HFFc6 (cell line): Measurements from ENCODE around the gene PGGT1B. TPM values are rescaled to one million over a fixed set of nuclear protein-coding genes. Genes with fewer than 3 reads are reported as not detected.

Experiments
- DNase-seq: peaks from one replicate; pipeline ENCODE4 v3.0.0-alpha.2; 2018
- H3K27ac Mint-ChIP-seq: 2 replicates; pipeline ENCODE4 v1.8.0; 2020; ENCODE audit warnings: mild to moderate bottlenecking, mixed read lengths
- H3K27me3 Mint-ChIP-seq: 2 replicates; pipeline ENCODE4 v1.8.0; 2021; ENCODE audit warnings: mild to moderate bottlenecking, moderate library complexity, mixed read lengths; ENCODE audit not compliant: insufficient read depth
- H3K36me3 Mint-ChIP-seq: 2 replicates; pipeline ENCODE4 v1.8.0; 2021; ENCODE audit warnings: low read depth, mixed read lengths
- H3K4me1 Mint-ChIP-seq: 2 replicates; pipeline ENCODE4 v1.8.0; 2020; ENCODE audit warnings: low read depth, mixed read lengths
- H3K4me3 Mint-ChIP-seq: 2 replicates; pipeline ENCODE4 v1.8.0; 2020; ENCODE audit warnings: mild to moderate bottlenecking, moderate library complexity, mixed read lengths
- H3K9me3 Mint-ChIP-seq: 2 replicates; pipeline ENCODE4 v1.8.0; 2020; ENCODE audit warnings: mild to moderate bottlenecking, mixed read lengths
- total RNA-seq, 6 experiments: library from RNA; stranded (reverse); fragmentation: NEBNext Ultra II Directional; extraction: Animal tissue kit (Norgen Biotek cat#: 25700); gene quantifications; 2 replicates in 1 of 6; 3 replicates in 5 of 6; pipeline ENCODE4 v1.2.3, GENCODE V29; 2021
- TF ChIP-seq, protein P1 (sequence below): fragments of 200-600 bp; sonication (generic); IDR thresholded peaks from 2 replicates; pipeline ENCODE4 v1.5.0; 2021; ENCODE audit warnings: antibody characterized with exemption, mild to moderate bottlenecking

PGGT1B gene
- total RNA-seq, 6 experiments from 2014 or later: 28.2 to 40.1 (median 35.0) TPM

DNA sequence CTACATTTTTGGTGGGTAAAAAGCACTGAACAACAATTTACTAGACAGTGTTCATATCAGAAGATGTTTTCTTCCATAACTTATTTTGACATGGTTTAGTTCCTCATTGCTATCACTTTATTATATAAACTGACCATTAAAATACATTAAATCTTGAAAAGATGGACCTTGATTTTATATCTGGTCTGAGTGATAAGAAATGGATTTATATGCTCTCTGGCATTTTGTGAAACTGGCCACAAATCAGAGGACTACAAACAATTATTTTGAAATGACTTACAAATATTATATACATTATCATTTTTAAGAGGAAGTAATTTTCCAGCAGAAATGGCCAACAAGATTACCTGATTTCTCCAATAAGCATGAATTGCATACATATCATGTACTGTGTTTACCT, 69.4 kb downstream of the PGGT1B start:
- TF ChIP-seq, protein P1, sequence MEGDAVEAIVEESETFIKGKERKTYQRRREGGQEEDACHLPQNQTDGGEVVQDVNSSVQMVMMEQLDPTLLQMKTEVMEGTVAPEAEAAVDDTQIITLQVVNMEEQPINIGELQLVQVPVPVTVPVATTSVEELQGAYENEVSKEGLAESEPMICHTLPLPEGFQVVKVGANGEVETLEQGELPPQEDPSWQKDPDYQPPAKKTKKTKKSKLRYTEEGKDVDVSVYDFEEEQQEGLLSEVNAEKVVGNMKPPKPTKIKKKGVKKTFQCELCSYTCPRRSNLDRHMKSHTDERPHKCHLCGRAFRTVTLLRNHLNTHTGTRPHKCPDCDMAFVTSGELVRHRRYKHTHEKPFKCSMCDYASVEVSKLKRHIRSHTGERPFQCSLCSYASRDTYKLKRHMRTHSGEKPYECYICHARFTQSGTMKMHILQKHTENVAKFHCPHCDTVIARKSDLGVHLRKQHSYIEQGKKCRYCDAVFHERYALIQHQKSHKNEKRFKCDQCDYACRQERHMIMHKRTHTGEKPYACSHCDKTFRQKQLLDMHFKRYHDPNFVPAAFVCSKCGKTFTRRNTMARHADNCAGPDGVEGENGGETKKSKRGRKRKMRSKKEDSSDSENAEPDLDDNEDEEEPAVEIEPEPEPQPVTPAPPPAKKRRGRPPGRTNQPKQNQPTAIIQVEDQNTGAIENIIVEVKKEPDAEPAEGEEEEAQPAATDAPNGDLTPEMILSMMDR: no peak

DNA sequence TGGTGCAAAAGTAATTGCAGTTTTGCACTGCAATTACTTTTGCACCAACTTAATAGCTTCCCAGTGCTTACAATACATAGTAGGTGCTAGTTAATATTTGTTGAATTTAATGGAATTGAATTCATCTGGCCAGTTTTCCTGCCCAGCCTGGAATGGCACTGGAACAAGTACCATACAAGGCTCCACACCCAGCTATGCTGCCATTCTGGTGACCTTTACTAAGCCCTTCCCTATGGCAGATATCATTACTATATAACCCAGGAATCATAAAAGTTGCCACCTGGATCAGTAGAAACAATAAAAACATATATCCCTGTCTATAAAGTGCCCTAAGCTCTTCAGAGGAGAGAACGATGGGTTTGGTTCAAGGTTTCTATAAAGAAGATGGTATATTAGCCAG, 70.6 kb downstream of the PGGT1B start:
- no peaks in the 10 kb centered on the region for H3K36me3 Mint-ChIP-seq

More for the DNA sequence above, 69.4 kb downstream of the PGGT1B start:
- no peak for DNase-seq
- H3K4me3 Mint-ChIP-seq: no peak overlapping the region
- no peaks in the 10 kb centered on the region for H3K9me3 Mint-ChIP-seq
- no peaks in the 10 kb centered on the region for H3K36me3 Mint-ChIP-seq
- H3K27me3 Mint-ChIP-seq: peaks cover 4% of the 10 kb centered on the region
- H3K27ac Mint-ChIP-seq: no peak overlapping the region
- H3K4me1 Mint-ChIP-seq: no peaks in the 10 kb centered on the region

DNA sequence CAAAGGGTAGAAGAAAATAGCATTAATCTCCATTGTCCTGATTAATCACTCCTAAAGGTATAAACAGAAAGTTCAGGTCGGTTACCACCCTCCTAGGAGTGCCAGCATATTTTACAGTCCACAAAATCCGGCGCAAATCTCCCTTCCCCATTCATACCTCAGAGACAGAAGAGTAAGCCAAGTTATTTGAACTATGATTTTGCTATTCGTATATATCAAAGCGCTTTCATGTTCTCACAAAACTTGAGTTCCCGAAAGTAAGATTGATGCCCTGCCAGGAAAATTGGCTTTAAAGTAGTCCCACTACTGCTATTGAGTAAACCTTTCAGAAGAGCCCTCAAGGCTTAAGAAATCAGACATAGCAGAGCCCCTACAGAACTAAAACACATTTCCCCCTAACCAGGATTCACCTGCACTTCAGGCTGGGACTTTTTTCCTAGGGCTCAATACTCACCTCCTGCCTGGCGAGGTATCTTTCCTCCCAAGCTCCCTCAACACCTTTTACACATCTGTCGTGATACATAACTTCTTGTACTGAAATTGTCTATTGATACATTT, 71.1 kb downstream of the PGGT1B start:
- no peak overlapping the region for H3K4me3 Mint-ChIP-seq

More for the DNA sequence above, 70.6 kb downstream of the PGGT1B start:
- Mint-ChIP-seq H3K4me1 (peaks cover 3% of the 10 kb centered on the region), H3K27ac (no peak overlapping the region), H3K4me3 (no peak overlapping the region), H3K27me3 (peaks cover 3% of the 10 kb centered on the region), H3K9me3 (no peaks in the 10 kb centered on the region)
- no peak for DNase-seq
- TF ChIP-seq, protein P1: no peak

DNA sequence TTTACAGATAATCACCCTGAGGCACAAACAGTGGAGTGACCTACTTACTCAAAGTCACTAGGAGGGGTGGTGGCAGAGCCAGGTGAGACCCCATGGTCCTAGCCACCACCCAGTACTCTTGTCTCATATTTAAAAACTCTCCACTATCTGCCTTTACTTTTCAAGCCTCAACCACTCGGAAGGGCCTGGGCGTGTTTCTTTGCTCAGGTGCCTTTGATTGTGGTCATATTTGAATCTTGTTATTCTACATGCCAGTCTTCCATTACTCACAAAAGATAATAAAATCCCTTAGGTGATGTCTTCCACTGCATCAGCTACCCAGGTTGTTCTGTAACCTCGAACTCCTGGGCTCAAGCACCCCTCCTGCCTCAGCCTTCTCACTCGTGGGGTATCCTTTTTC, 72.3 kb downstream of the PGGT1B start:
- no peaks in the 10 kb centered on the region for H3K36me3 Mint-ChIP-seq
- H3K27me3 Mint-ChIP-seq: peaks cover 4% of the 10 kb centered on the region
- TF ChIP-seq, protein P1: no peak
- no peak overlapping the region for H3K27ac Mint-ChIP-seq
- H3K9me3 Mint-ChIP-seq: no peaks in the 10 kb centered on the region
- H3K4me3 Mint-ChIP-seq: no peak overlapping the region
- H3K4me1 Mint-ChIP-seq: peaks cover 11% of the 10 kb centered on the region
- no peak for DNase-seq

More for the DNA sequence above, 71.1 kb downstream of the PGGT1B start:
- no peak for DNase-seq
- TF ChIP-seq, protein P1: no peak
- Mint-ChIP-seq H3K9me3 (no peaks in the 10 kb centered on the region), H3K4me1 (peaks cover 9% of the 10 kb centered on the region), H3K36me3 (no peaks in the 10 kb centered on the region), H3K27me3 (peaks cover 4% of the 10 kb centered on the region), H3K27ac (no peak overlapping the region)

DNA sequence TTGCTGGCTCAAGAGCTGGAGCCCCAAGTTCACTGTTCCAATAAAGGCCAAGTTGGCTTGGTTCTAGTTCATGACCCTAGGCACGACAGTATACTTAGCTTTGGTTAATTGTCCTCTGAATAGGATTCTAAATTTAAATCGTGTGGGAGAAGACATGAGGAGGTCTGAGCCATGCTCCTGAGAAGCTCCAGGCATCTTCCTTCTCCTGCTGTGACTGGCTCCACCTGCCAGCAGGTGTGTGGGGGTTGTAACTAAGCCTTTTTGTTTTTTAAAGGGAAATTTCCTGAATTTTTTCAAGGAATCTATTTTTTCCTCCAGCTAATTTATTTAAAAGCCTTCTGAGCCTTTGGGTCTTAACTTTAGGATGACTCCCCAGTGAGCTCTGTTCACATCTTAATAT, 72.8 kb downstream of the PGGT1B start:
- no peak overlapping the region for H3K4me3 Mint-ChIP-seq
- TF ChIP-seq, protein P1: no peak
- H3K4me1 Mint-ChIP-seq: peaks cover 16% of the 10 kb centered on the region
- H3K27me3 Mint-ChIP-seq: peaks cover 4% of the 10 kb centered on the region
- H3K27ac Mint-ChIP-seq: no peak overlapping the region
- no peaks in the 10 kb centered on the region for H3K9me3 Mint-ChIP-seq
- H3K36me3 Mint-ChIP-seq: no peaks in the 10 kb centered on the region
- DNase-seq: no peak
